ENCODE measurements around the gene IQGAP3. TPM values are rescaled to one million over a fixed set of nuclear protein-coding genes. Genes with fewer than 3 reads are reported as not detected.

The IQGAP3 gene
- total and polyA plus RNA-seq, 11 donors: 0.09 to 5.1 (median 0.25) TPM

DNA sequence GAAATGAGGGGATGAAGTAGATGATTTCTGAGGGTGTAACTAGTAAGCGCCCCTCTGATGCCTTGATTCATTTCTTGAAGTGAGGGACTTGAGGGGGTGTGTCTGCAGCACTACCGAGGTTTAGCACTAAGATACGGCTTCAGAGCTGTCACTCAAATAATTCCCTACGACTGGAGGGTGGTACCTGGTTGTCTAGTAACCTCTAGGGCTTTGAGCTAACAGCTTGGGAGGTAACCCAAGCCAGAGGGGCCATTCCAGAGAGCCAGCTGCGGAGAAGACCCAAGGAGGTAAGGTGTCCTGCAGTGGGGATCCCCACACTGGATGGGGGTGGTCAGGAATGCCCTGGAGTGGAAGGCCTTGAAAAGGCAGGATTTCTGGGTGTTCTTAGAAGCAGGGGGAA is 7.1 kb upstream of the IQGAP3 start, which contains the start of gene TTC24:
TSS of gene TTC24 (plus strand) at position 252 of the 400 bp plus-strand sequence. CDS start 1,642 bp downstream, outside the sequence.
- intact Hi-C loops (cut with DNase I): loop anchor here in 1 of 10 donors (5.0 kb wide), 1 partner anchor 52 kb away; no protein-coding TSS in a partner anchor
- ATAC-seq: no peak
- 75 to 80% (median 77%) methylated on average over 5 of the region's 5 CpGs for WGBS, 4 donors
- Histone ChIP-seq H3K9me3 (no peaks in the 10 kb centered on the region), H3K4me3 (no peak within 1 kb of the TSS), H3K27me3 (no peaks in the 10 kb centered on the region), H3K4me1 (peaks cover 0 to 7% (median 0%) of the 10 kb centered on the region in 12 donors), H3K27ac (no peak within 1 kb of the TSS), H3K36me3 (no peaks in the 10 kb centered on the region)
- no peak for DNase-seq
- TF ChIP-seq, protein P1, sequence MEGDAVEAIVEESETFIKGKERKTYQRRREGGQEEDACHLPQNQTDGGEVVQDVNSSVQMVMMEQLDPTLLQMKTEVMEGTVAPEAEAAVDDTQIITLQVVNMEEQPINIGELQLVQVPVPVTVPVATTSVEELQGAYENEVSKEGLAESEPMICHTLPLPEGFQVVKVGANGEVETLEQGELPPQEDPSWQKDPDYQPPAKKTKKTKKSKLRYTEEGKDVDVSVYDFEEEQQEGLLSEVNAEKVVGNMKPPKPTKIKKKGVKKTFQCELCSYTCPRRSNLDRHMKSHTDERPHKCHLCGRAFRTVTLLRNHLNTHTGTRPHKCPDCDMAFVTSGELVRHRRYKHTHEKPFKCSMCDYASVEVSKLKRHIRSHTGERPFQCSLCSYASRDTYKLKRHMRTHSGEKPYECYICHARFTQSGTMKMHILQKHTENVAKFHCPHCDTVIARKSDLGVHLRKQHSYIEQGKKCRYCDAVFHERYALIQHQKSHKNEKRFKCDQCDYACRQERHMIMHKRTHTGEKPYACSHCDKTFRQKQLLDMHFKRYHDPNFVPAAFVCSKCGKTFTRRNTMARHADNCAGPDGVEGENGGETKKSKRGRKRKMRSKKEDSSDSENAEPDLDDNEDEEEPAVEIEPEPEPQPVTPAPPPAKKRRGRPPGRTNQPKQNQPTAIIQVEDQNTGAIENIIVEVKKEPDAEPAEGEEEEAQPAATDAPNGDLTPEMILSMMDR (IDR thresholded peaks at IDR 0.05): no peak
- TF ChIP-seq POLR2A (IDR thresholded peaks at IDR 0.05): no peak

DNA sequence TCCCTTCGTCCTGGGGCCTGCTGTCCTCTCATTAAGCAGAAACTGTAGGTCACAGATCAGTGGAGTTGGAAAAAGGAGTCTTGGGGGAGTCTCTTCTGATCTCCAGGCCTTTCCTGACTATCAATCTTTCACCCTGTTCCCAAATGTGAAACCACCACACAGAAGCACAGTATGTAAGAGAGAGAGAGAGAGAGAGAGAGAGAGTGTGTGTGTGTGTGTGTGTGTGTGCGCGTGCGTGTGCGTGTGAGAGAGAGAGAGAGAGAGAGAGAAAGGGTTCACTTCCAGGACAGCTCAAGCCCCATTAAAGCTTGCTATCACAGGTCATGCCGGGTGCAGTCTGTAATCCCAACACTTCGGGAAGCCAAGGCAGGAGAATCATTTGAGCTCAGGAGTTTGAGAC is 5.7 kb upstream of the IQGAP3 start:
- 48 to 55% (median 51%) methylated on average over 7 of the region's 7 CpGs for WGBS, 4 donors
- Histone ChIP-seq H3K27me3 (peaks cover 0 to 1% (median 0%) of the 10 kb centered on the region in 9 donors), H3K36me3 (no peaks in the 10 kb centered on the region), H3K4me1 (no peaks in the 10 kb centered on the region), H3K4me3 (no peak overlapping the region), H3K27ac (no peak overlapping the region), H3K9me3 (no peaks in the 10 kb centered on the region)
- DNase-seq (no peak), ATAC-seq (no peak)
- TF ChIP-seq, protein P1 (IDR thresholded peaks at IDR 0.05): no peak
- no peak for TF ChIP-seq POLR2A (IDR thresholded peaks at IDR 0.05)
- intact Hi-C loops (cut with DNase I): loop anchor here in 1 of 10 donors (5.0 kb wide), 1 partner anchor 51 kb away; no protein-coding TSS in a partner anchor

DNA sequence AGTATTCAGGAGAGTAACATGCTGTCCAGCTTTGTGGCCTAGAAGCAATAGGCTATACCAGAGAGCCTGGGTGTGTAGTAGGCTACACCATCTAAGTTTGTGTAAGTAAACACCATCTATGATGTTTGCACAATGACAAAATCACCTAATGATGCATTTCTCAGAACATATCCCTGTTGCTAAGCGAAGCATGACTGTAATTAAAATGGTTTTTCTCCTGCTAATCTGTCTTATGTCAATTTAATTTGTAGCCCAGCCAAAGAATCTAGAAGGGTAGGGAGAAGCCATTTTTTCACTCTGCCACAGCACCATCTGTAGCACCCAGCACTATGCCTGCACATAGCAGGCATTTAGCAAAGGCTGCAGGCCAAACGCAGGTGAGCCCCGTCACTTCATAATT is 5.2 kb upstream of the IQGAP3 start:
- Histone ChIP-seq H3K4me1 (peaks cover 0 to 3% (median under 1%) of the 10 kb centered on the region in 12 donors), H3K4me3 (no peak overlapping the region), H3K27ac (no peak overlapping the region), H3K36me3 (no peaks in the 10 kb centered on the region), H3K9me3 (no peaks in the 10 kb centered on the region), H3K27me3 (peaks cover 0 to 2% (median 0%) of the 10 kb centered on the region in 9 donors)
- WGBS, 4 donors: 92 to 100% (median 94%) methylated on average over 3 of the region's 3 CpGs
- no peak for DNase-seq
- intact Hi-C loops (cut with DNase I): loop anchor here in 1 of 10 donors (5.0 kb wide), 1 partner anchor 50 kb away; no protein-coding TSS in a partner anchor
- no peak for ATAC-seq
- TF ChIP-seq POLR2A (IDR thresholded peaks at IDR 0.05): no peak
- TF ChIP-seq, protein P1 (IDR thresholded peaks at IDR 0.05): no peak

DNA sequence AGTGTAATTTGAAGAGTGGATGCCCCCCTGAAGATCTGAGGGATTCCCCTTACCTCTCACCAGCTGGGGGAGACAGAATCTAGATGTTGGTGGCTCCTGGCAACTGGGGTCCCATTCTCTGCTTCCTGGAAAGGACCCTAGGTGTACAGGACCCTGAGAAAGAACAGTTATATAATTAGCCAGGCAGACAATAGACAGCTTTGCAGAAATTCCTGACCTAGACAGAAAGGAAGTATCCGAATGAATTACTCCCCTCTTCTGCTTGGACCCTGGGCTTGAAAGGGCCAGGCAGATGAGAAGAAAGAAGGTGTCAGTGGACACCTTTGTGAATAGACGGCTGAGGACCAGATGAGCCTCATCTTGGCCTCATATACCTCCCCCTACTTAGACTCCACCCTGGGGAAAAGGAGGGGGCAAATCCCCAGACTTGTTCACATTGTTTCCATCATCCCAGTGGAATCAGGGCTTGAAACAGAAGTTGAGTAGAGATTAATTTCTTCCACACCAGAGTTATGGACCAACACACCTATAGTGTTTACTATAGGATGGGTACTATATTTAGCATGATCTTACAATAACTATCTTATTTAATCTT is 1.8 kb upstream of the IQGAP3 start:
- TF ChIP-seq, protein P1 (IDR thresholded peaks at IDR 0.05): no peak
- TF ChIP-seq POLR2A (IDR thresholded peaks at IDR 0.05): no peak
- no peaks in the 10 kb centered on the region for H3K9me3 ChIP-seq
- ATAC-seq (no peak), DNase-seq (no peak)
- intact Hi-C loops (cut with DNase I): no loop called here
- H3K27ac ChIP-seq: no peak overlapping the region
- peaks cover 0 to 22% (median 10%) of the 10 kb centered on the region in 12 donors for H3K4me1 ChIP-seq
- WGBS, 4 donors: 49 to 57% (median 52%) methylated on average over 2 of the region's 2 CpGs
- H3K36me3 ChIP-seq: no peaks in the 10 kb centered on the region
- H3K4me3 ChIP-seq: no peak overlapping the region
- H3K27me3 ChIP-seq: peaks cover 0 to 2% (median 0%) of the 10 kb centered on the region in 9 donors
